SKM-1 (cell line): ENCODE data around the gene HIPK4.
"Not testable (repeated sequence)": the region's sequence is repeated elsewhere in the genome, so short reads cannot be mapped to it uniquely, and the experiment has no call there.

Experiments used
- DNase-seq: peaks from one replicate; lab custom pipeline; 2025; ENCODE audit not compliant: unreplicated experiment; lab: John Stamatoyannopoulos, UW

HIPK4 gene

GRCh38 chr19:40393894-40394815 lies 4.2 kb upstream of the HIPK4 start:
- DNase-seq, result no peak

GRCh38 chr19:40392894-40393517 lies 3.0 kb upstream of the HIPK4 start:
- no peak for DNase-seq

GRCh38 chr19:40392123-40392522 lies 2.1 kb upstream of the HIPK4 start:
- DNase-seq, result no peak

GRCh38 chr19:40389404-40390083 lies 437 bp downstream of the HIPK4 start:
- DNase-seq, result no peak

- no peak for DNase-seq
These were observed 1.5 kb downstream of the HIPK4 start for GRCh38 chr19:40388481-40388880.

GRCh38 chr19:40387155-40387554 lies 2.8 kb downstream of the HIPK4 start:
- DNase-seq, result no peak

GRCh38 chr19:40383668-40384248 lies 6.2 kb downstream of the HIPK4 start:
- DNase-seq, result no peak

- no peak for DNase-seq
These were observed 8.7 kb downstream of the HIPK4 start for GRCh38 chr19:40381321-40381720.

- DNase-seq, result no peak
These were observed 9.6 kb downstream of the HIPK4 start for GRCh38 chr19:40380199-40381037.

- no peak for DNase-seq
These were observed 10.4 kb downstream of the HIPK4 start for GRCh38 chr19:40379446-40380198.

GRCh38 chr19:40378509-40378908 lies 11.5 kb downstream of the HIPK4 start:
- DNase-seq, result no peak

- no peak for DNase-seq
These were observed 12.1 kb downstream of the HIPK4 start for GRCh38 chr19:40377876-40378385.

GRCh38 chr19:40376286-40376862 lies 13.6 kb downstream of the HIPK4 start:
- no peak for DNase-seq

- DNase-seq, result no peak
These were observed 15.9 kb downstream of the HIPK4 start for GRCh38 chr19:40374084-40374483.

GRCh38 chr19:40371802-40372122 lies 18.2 kb downstream of the HIPK4 start:
- no peak for DNase-seq

GRCh38 chr19:40370997-40371801 lies 18.8 kb downstream of the HIPK4 start:
- DNase-seq, result no peak

- not testable (repeated sequence) for DNase-seq
These were observed 19.7 kb downstream of the HIPK4 start for GRCh38 chr19:40370253-40370652.

GRCh38 chr19:40369797-40370196 lies 20.2 kb downstream of the HIPK4 start:
- no peak for DNase-seq
